Stimulated activated CD4-positive, alpha-beta T cell treated with anti-CD3 and anti-CD28 coated beads, Interleukin-2, amount 100 ng/mL, for 24 hours (primary cell): ENCODE results near the gene OR52L1.

Experiments used
- DNase-seq, 2 donors: peaks; one replicate each; pipeline ENCODE4 v3.0.0-alpha.2; 2020

Gene OR52L1

GRCh38 chr11:5938603-5938965, 48.2 kb downstream of the OR52L1 start:
- DNase-seq: no peak

GRCh38 chr11:5937868-5938602, 48.8 kb downstream of the OR52L1 start:
- no peak for DNase-seq
